LNCAP (cell line): ENCODE results near the gene INSYN2A.

Source experiments
- CTCF ChIP-seq: fragments of 450-650 bp; IDR thresholded peaks from 2 replicates; pipeline ENCODE4 v1.5.1; 2017; ENCODE audit warnings: mild to moderate bottlenecking

Gene INSYN2A

GRCh38 chr10:127195041-127195506, 1.3 kb downstream of the INSYN2A start:
- no peak for TF ChIP-seq CTCF

GRCh38 chr10:127194599-127194998, 1.8 kb downstream of the INSYN2A start:
- TF ChIP-seq CTCF = no peak

- TF ChIP-seq CTCF = no peak
These were observed 2.3 kb downstream of the INSYN2A start for GRCh38 chr10:127194111-127194510.

- TF ChIP-seq CTCF = no peak
These were observed 3.3 kb downstream of the INSYN2A start for GRCh38 chr10:127193125-127193524.

- TF ChIP-seq CTCF = no peak
These were observed 6.0 kb downstream of the INSYN2A start for GRCh38 chr10:127190427-127190826.

GRCh38 chr10:127189226-127189625, 7.2 kb downstream of the INSYN2A start:
- TF ChIP-seq CTCF = no peak

GRCh38 chr10:127186813-127187212, 9.6 kb downstream of the INSYN2A start:
- TF ChIP-seq CTCF = no peak

- TF ChIP-seq CTCF = no peak
These were observed 11.8 kb downstream of the INSYN2A start for GRCh38 chr10:127184582-127184981.
